Stimulated activated CD4-positive, alpha-beta T cell treated with anti-CD3 and anti-CD28 coated beads, Interleukin-15, amount 100 ng/mL, for 48 hours (primary cell): ENCODE data around the gene SCN5A.

Source experiments
- DNase-seq, 2 donors: peaks; one replicate each; pipeline ENCODE4 v3.0.0-alpha.2; 2020; ENCODE audit warnings: low read depth in 2 of 2

The SCN5A gene

GRCh38 chr3:38647217-38647970 lies 2.1 kb downstream of the SCN5A start:
- no peak for DNase-seq

- DNase-seq, result no peak
Measured at GRCh38 chr3:38646630-38647029, 2.9 kb downstream of the SCN5A start.

GRCh38 chr3:38646062-38646461 lies 3.4 kb downstream of the SCN5A start:
- no peak for DNase-seq

GRCh38 chr3:38645601-38646000 lies 3.9 kb downstream of the SCN5A start:
- no peak for DNase-seq

GRCh38 chr3:38645076-38645475 lies 4.4 kb downstream of the SCN5A start:
- no peak for DNase-seq

- DNase-seq, result no peak
Measured at GRCh38 chr3:38644662-38645053, 4.8 kb downstream of the SCN5A start.

GRCh38 chr3:38644016-38644661 lies 5.3 kb downstream of the SCN5A start:
- no peak for DNase-seq

GRCh38 chr3:38643592-38643991 lies 5.9 kb downstream of the SCN5A start:
- no peak for DNase-seq

- DNase-seq, result no peak
Measured at GRCh38 chr3:38643090-38643489, 6.4 kb downstream of the SCN5A start.

GRCh38 chr3:38641461-38642110 lies 7.9 kb downstream of the SCN5A start:
- no peak for DNase-seq

GRCh38 chr3:38640661-38641452 lies 8.6 kb downstream of the SCN5A start:
- no peak for DNase-seq

GRCh38 chr3:38638354-38638753 lies 11.1 kb downstream of the SCN5A start:
- DNase-seq, result no peak

GRCh38 chr3:38637906-38638305 lies 11.6 kb downstream of the SCN5A start:
- DNase-seq, result no peak

GRCh38 chr3:38636881-38637280 lies 12.6 kb downstream of the SCN5A start:
- no peak for DNase-seq

GRCh38 chr3:38636464-38636863 lies 13.0 kb downstream of the SCN5A start:
- no peak for DNase-seq

GRCh38 chr3:38634111-38634510 lies 15.4 kb downstream of the SCN5A start:
- no peak for DNase-seq

GRCh38 chr3:38632989-38633388 lies 16.5 kb downstream of the SCN5A start:
- no peak for DNase-seq

GRCh38 chr3:38630606-38631005 lies 18.9 kb downstream of the SCN5A start:
- no peak for DNase-seq

- no peak for DNase-seq
Measured at GRCh38 chr3:38630070-38630469, 19.4 kb downstream of the SCN5A start.

- DNase-seq, result no peak
Measured at GRCh38 chr3:38628835-38629234, 20.7 kb downstream of the SCN5A start.

- DNase-seq, result no peak
Measured at GRCh38 chr3:38627956-38628355, 21.5 kb downstream of the SCN5A start.

- DNase-seq, result no peak
Measured at GRCh38 chr3:38626171-38626570, 23.3 kb downstream of the SCN5A start.
